GM12878 (cell line): Measurements from ENCODE around the gene SPOP. TPM values are rescaled to one million over a fixed set of nuclear protein-coding genes. Genes with fewer than 3 reads are reported as not detected.

ENCODE experiments used
- ATAC-seq: fragments of 200-7000 bp; cut with Tn5 transposase; 3 replicates; pipeline ENCODE4 v1.9.1; 2020; ENCODE audit warnings: mild to moderate bottlenecking, moderate library complexity
- BruUV-seq: library from RNA; stranded (reverse); fragments of 400-500 nt; replicated peaks from 2 replicates; lab custom pipeline; 2021; lab: Mats Ljungman, UMichigan
- CTCF ChIA-PET: fragments of 300-600 bp; sonication (Branson Sonifier 250); formaldehyde crosslinking; extraction: SDS; loops from one replicate; lab custom pipeline; 2021; ENCODE audit warnings: inconsistent platforms; lab: Yijun Ruan, JAX
- POLR2A ChIA-PET: fragments of 350-600 bp; formaldehyde crosslinking; extraction: SDS; loops from one replicate; lab custom pipeline; 2021; ENCODE audit warnings: inconsistent platforms; lab: Charles Lee
- RAD21 ChIA-PET: fragments of 300-600 bp; sonication (Branson Sonifier 250); formaldehyde crosslinking; loops from one replicate; lab custom pipeline; 2023; ENCODE audit warnings: antibody characterized with exemption; ENCODE audit not compliant: unreplicated experiment; lab: Charles Lee
- SMC1A ChIA-PET: fragments of 300-600 bp; sonication (Branson Sonifier 250); formaldehyde crosslinking; loops from one replicate; lab custom pipeline; 2023; ENCODE audit not compliant: unreplicated experiment, uncharacterized antibody; lab: Charles Lee
- DNase-seq: peaks from one replicate; pipeline ENCODE4 v3.0.0-alpha.2; 2011; ENCODE audit warnings: low read depth, low spot score
- FAIRE-seq: peaks from 3 replicates; lab custom pipeline; 2011; peaks lifted over from hg19 to GRCh38; lab: Jason Lieb, UNC
- H2AFZ ChIP-seq: 2 replicates; pipeline ENCODE4 v1.6.0; 2011; ENCODE audit warnings: low read depth, low read length, control low read depth; ENCODE audit not compliant: control insufficient read depth
- H3K27ac ChIP-seq: 2 replicates; pipeline ENCODE4 v1.5.1; 2011; ENCODE audit warnings: control low read depth; ENCODE audit not compliant: control insufficient read depth, insufficient read depth
- H3K27me3 ChIP-seq, 2 experiments: replicated peaks in 1 of 2; 2 replicates each; pipeline versions ENCODE4 v1.6.0 to v1.6.1; 2011; ENCODE audit warnings: low read length in 1 of 2; ENCODE audit not compliant: control insufficient read depth in 2 of 2, insufficient read depth in 2 of 2
- H3K36me3 ChIP-seq, 2 experiments: 2 replicates each; pipeline ENCODE4 v1.5.1; 2011; ENCODE audit warnings: low read length in 1 of 2; ENCODE audit not compliant: control insufficient read depth in 2 of 2, insufficient read depth in 2 of 2
- H3K4me1 ChIP-seq: 2 replicates; pipeline ENCODE4 v1.6.1; 2011; ENCODE audit warnings: mild to moderate bottlenecking, low read length, moderate library complexity, mixed read lengths; ENCODE audit not compliant: control insufficient read depth, insufficient read depth
- H3K4me2 ChIP-seq: 2 replicates; pipeline ENCODE4 v1.6.0; 2011; ENCODE audit warnings: control low read depth; ENCODE audit not compliant: control insufficient read depth, insufficient read depth
- H3K4me3 ChIP-seq: fragments of 200-600 bp; sonication (generic); 2 replicates; pipeline ENCODE4 v1.5.1; 2016
- H3K79me2 ChIP-seq: 2 replicates; pipeline ENCODE4 v1.6.0; 2011; ENCODE audit warnings: low read length; ENCODE audit not compliant: control insufficient read depth, insufficient read depth
- H3K9ac ChIP-seq: 2 replicates; pipeline ENCODE4 v1.8.0; 2011; ENCODE audit warnings: low read length, control low read depth, mixed read lengths; ENCODE audit not compliant: control insufficient read depth, insufficient read depth
- H3K9me3 ChIP-seq: replicated peaks from 3 replicates; pipeline ENCODE4 v1.5.1; 2011; ENCODE audit warnings: mild to moderate bottlenecking, low read length; ENCODE audit not compliant: control insufficient read depth, insufficient read depth
- H4K20me1 ChIP-seq: 2 replicates; pipeline ENCODE4 v1.6.0; 2011; ENCODE audit not compliant: control insufficient read depth, insufficient read depth
- BCL3 ChIP-seq: IDR thresholded peaks from 2 replicates; pipeline ENCODE4 v1.6.1; 2011; ENCODE audit warnings: borderline replicate concordance, low read depth, mild to moderate bottlenecking, moderate library complexity, low read length; ENCODE audit not compliant: insufficient read depth, poor library complexity, severe bottlenecking
- MEF2B ChIP-seq: fragments of 450-650 bp; IDR thresholded peaks from 2 replicates; pipeline ENCODE4 v1.6.1; 2018; ENCODE audit warnings: mild to moderate bottlenecking, moderate library complexity; ENCODE audit not compliant: partially characterized antibody, poor library complexity, severe bottlenecking
- NR2C1 ChIP-seq: fragments of 450-650 bp; IDR thresholded peaks from 2 replicates; pipeline ENCODE4 v1.6.1; 2017; ENCODE audit warnings: antibody characterized with exemption, mild to moderate bottlenecking, moderate library complexity
- NR2F1 ChIP-seq: fragments of 450-650 bp; conservative IDR thresholded peaks from 2 replicates; pipeline ENCODE4 v1.6.1; 2017; ENCODE audit warnings: mild to moderate bottlenecking
- SMC3 ChIP-seq: IDR thresholded peaks from 2 replicates; pipeline ENCODE4 v1.6.1; 2011; ENCODE audit warnings: low read length, improper control_type of control experiment, borderline replicate concordance
- TBL1XR1 ChIP-seq: IDR thresholded peaks from 2 replicates; pipeline ENCODE4 v1.6.1; 2012; ENCODE audit warnings: low read depth, low read length, improper control_type of control experiment
- ZBED1 ChIP-seq: IDR thresholded peaks from 2 replicates; pipeline ENCODE4 v1.6.1; 2016; ENCODE audit warnings: borderline replicate concordance
- ZBTB4 ChIP-seq: fragments of 450-650 bp; formaldehyde crosslinking; IDR thresholded peaks from 2 replicates; pipeline ENCODE4 v1.4.0; 2022; ENCODE audit warnings: mild to moderate bottlenecking, moderate library complexity
- ZNF274 ChIP-seq: IDR thresholded peaks from one replicate; pipeline ENCODE4 v1.8.0; 2011; ENCODE audit not compliant: insufficient read length, insufficient read depth
- ZNF592 ChIP-seq: fragments of 450-650 bp; IDR thresholded peaks from 2 replicates; pipeline ENCODE4 v1.6.1; 2017; ENCODE audit warnings: mild to moderate bottlenecking, moderate library complexity
- WGBS: methylation state at CpG from one replicate; pipeline ENCODE4 v1.1.6; 2016; ENCODE audit warnings: low lambda C conversion rate; ENCODE audit not compliant: insufficient replicate concordance, insufficient coverage; ENCODE audit errors: missing lambda C conversion rate; 5-methylcytosine and 5-hydroxymethylcytosine counted together
- in situ Hi-C: fragments of 300-500 bp; cut with MboI; formaldehyde crosslinking; loops from 9 replicates; pipeline ENCODE4 v1.14.3; 2018; ENCODE audit warnings: mixed read lengths
- intact Hi-C: fragments of 100-400 bp; cut with micrococcal nuclease; formaldehyde crosslinking; loops from one replicate; pipeline ENCODE4 v1.14.2; 2022; ENCODE audit not compliant: unreplicated experiment
- polyA plus RNA-seq, 11 experiments: library from polyadenylated mRNA; depleted of rRNA in 4 of 11; unstranded in 6 of 11; stranded (reverse) in 5 of 11; fragments of >200 nt; fragmentation: Nextera tagmentation in 4 of 11; fragmentation: Illumina TruSeq in 1 of 11; extraction: Ambion mirVana in 4 of 11; extraction: Trizol in 1 of 11; gene quantifications; 1 replicate in 1 of 11; 2 replicates in 10 of 11; pipeline versions ENCODE4 v1.2.1 to v1.2.3, GENCODE V29; 2011 to 2016; ENCODE audit warnings: inconsistent platforms in 2 of 11, missing spikeins in 2 of 11, low read depth in 1 of 11
- total RNA-seq, 4 experiments: library from RNA; depleted of rRNA in 3 of 4; stranded (reverse); fragments of >200 nt in 3 of 4; fragmentation: Illumina TruSeq in 1 of 4; extraction: Trizol in 1 of 4; gene quantifications; 2 replicates each; pipeline versions ENCODE4 v1.2.1 to v1.2.3, GENCODE V29; 2013 to 2021

SPOP gene
- total and polyA plus RNA-seq, 10 of the 15 experiments (the other 5 are each of a cell fraction or from before 2014, with no cell fraction given) = 35.1 to 80.4 (median 44.7) TPM

- no peaks in the 10 kb centered on the region for H3K27me3 ChIP-seq
- no peak for FAIRE-seq
- ATAC-seq = no peak
- RAD21 ChIA-PET = interaction anchor here (0.9 to 1.4 kb wide), 3 partner anchors 14 to 25 kb away, joined by 3 to 4 read pairs (median 4); partner anchors contain the start of gene SLC35B1
- no TSS peak for BruUV-seq
- SMC1A ChIA-PET = interaction anchor here (1.3 to 1.5 kb wide), 2 partner anchors 10 to 27 kb away, joined by 3 to 4 read pairs; no protein-coding TSS in a partner anchor
- H4K20me1 ChIP-seq = no peaks in the 10 kb centered on the region; the same call in 1 of the 2 replicates
- peaks cover 19 to 33% of the 10 kb centered on the region in 2 experiments for H3K36me3 ChIP-seq
- POLR2A ChIA-PET = interaction anchor here (0.6 kb wide), 2 partner anchors 8 to 782 kb away, joined by 3 to 5 read pairs; no protein-coding TSS in a partner anchor
- no peak overlapping the region for H3K4me2 ChIP-seq
- CTCF ChIA-PET = interaction anchor here (1.0 to 1.6 kb wide), 3 partner anchors 13 to 26 kb away, joined by 3 to 8 read pairs (median 4); no protein-coding TSS in a partner anchor
- 96% methylated on average over 3 of the region's 3 CpGs for WGBS
- H3K9me3 ChIP-seq = no peaks in the 10 kb centered on the region; the same call in 2 of the 3 replicates
- no peak overlapping the region for H3K9ac ChIP-seq
- intact Hi-C loops = no loop called here
- in situ Hi-C loops = no loop called here
- no peak overlapping the region for H3K4me3 ChIP-seq
- no peaks in the 10 kb centered on the region for H3K4me1 ChIP-seq
- no peaks in the 10 kb centered on the region for H3K79me2 ChIP-seq
- no peak overlapping the region for H2AFZ ChIP-seq
- TF ChIP-seq BCL3 (no peak), MEF2B (no peak), TBL1XR1 (no peak), ZBED1 (no peak), SMC3 (no peak), ZNF592 (no peak), ZBTB4 (CRISPR knock-in tag) (no peak), NR2C1 (no peak), NR2F1 (no peak), ZNF274 (no peak)
- H3K27ac ChIP-seq = no peak overlapping the region
- DNase-seq = no peak
Observed at GRCh38 chr17:49722066-49722465, 44.2 kb upstream of the SPOP start.
